Upper lobe of left lung (tissue), 4 donors: ENCODE data around the gene BRAT1.

Experiments
- CTCF ChIP-seq, 6 experiments: fragments of 450-650 bp in 4 of 6; fragments of 200-600 bp in 2 of 6; sonication (generic) in 2 of 6; IDR thresholded peaks; one replicate each; pipeline ENCODE4 v1.5.1; 2016 to 2019; ENCODE audit warnings: antibody characterized with exemption in 6 of 6
- EP300 ChIP-seq, 4 donors: sonication (generic); formaldehyde crosslinking; IDR thresholded peaks; one replicate each; pipeline ENCODE4 v1.5.1; 2017; ENCODE audit warnings: antibody characterized with exemption in 4 of 4, control low read depth in 2 of 4
- POLR2A ChIP-seq, 4 donors: fragments of 450-650 bp; IDR thresholded peaks; one replicate each; pipeline ENCODE4 v1.5.1; 2016 to 2017; ENCODE audit warnings: antibody characterized with exemption in 4 of 4, mild to moderate bottlenecking in 2 of 4
- POLR2AphosphoS5 ChIP-seq, 2 donors: sonication (generic); formaldehyde crosslinking; IDR thresholded peaks; one replicate each; pipeline ENCODE4 v1.5.1; 2017; ENCODE audit warnings: antibody characterized with exemption in 2 of 2

GRCh38 chr7:2518737-2519118, 36.6 kb downstream of the BRAT1 start:
- no peak for TF ChIP-seq CTCF (IDR thresholded peaks at IDR 0.05)
- no peak for TF ChIP-seq POLR2AphosphoS5 (IDR thresholded peaks at IDR 0.05)
- no peak for TF ChIP-seq POLR2A (IDR thresholded peaks at IDR 0.05)
- TF ChIP-seq EP300 (IDR thresholded peaks at IDR 0.05), result no peak
